Tibial artery (tissue), 4 donors: ENCODE measurements around the gene LRBA.

Experiments used
- DNase-seq, 2 donors: peaks; one replicate each; pipeline ENCODE4 v3.0.0-alpha.2; 2019
- H3K27ac ChIP-seq, 2 donors: fragments of 200-600 bp; sonication (generic) in 1 of 2; 1 replicate in 1 of 2; 2 replicates in 1 of 2; pipeline ENCODE4 v1.5.1; 2018 to 2019; ENCODE audit warnings: mild to moderate bottlenecking in 1 of 2
- H3K27me3 ChIP-seq, 2 donors: fragments of 200-600 bp; sonication (generic) in 1 of 2; one replicate each; pipeline versions ENCODE4 v1.5.1 to v1.6.0; 2016 to 2019
- H3K36me3 ChIP-seq, 3 donors: fragments of 200-600 bp; sonication (generic) in 2 of 3; one replicate each; pipeline ENCODE4 v1.5.1; 2016 to 2019; ENCODE audit warnings: mild to moderate bottlenecking in 2 of 3
- H3K4me1 ChIP-seq, 4 donors: fragments of 200-600 bp; sonication (generic) in 2 of 4; 1 replicate in 3 of 4; 2 replicates in 1 of 4; pipeline ENCODE4 v1.5.1; 2016 to 2019
- H3K4me3 ChIP-seq, 2 donors: fragments of 200-600 bp; sonication (generic) in 1 of 2; 1 replicate in 1 of 2; 2 replicates in 1 of 2; pipeline ENCODE4 v1.5.1; 2018 to 2019; ENCODE audit warnings: mild to moderate bottlenecking in 2 of 2
- H3K9me3 ChIP-seq, 3 donors: fragments of 200-600 bp; sonication (generic) in 1 of 3; one replicate each; pipeline ENCODE4 v1.5.1; 2016 to 2019
- CTCF ChIP-seq, 2 experiments: fragments of 200-600 bp in 1 of 2; fragments of 450-650 bp in 1 of 2; IDR thresholded peaks; one replicate each; pipeline ENCODE4 v1.5.1; 2017 to 2019; ENCODE audit warnings: antibody characterized with exemption in 2 of 2, mild to moderate bottlenecking in 1 of 2, moderate library complexity in 1 of 2
- intact Hi-C: fragments of 100-400 bp; cut with DNase I; formaldehyde crosslinking; loops from one replicate; pipeline ENCODE4 v1.15.0; 2023; ENCODE audit warnings: low total_unique reads

Gene LRBA

DNA sequence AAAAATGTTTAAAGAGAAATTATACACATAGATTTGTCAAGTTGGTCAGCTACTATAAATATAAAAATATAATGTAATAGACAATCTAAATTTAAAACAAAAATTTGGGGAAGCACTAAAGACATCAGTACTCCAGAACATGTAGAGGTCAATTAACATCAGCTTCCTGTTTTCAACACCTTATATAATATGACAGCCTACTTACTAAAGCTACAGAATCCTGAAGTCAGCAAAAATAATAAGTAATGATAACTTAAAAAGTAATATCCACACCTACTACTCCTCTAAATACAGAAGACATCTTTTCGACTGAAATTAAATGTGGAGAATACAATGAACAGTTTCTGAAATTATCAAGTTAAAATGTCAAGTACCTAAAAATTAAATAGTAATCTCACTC, 118.6 kb downstream of the LRBA start:
- no peak for TF ChIP-seq CTCF (IDR thresholded peaks at IDR 0.05)
- no peaks in the 10 kb centered on the region for H3K9me3 ChIP-seq
- no peak for DNase-seq
- H3K27ac ChIP-seq, result no peak overlapping the region
- H3K4me1 ChIP-seq, result no peaks in the 10 kb centered on the region
- no peaks in the 10 kb centered on the region for H3K27me3 ChIP-seq
- H3K4me3 ChIP-seq, result no peak overlapping the region
- H3K36me3 ChIP-seq, result peaks cover 6 to 37% (median 17%) of the 10 kb centered on the region in 3 donors
- intact Hi-C loops, result no loop called here

GRCh38 chr4:150890246-150890645, 124.8 kb downstream of the LRBA start:
- H3K4me1 ChIP-seq, result no peaks in the 10 kb centered on the region
- H3K27ac ChIP-seq, result no peak overlapping the region
- no peak overlapping the region for H3K4me3 ChIP-seq
- intact Hi-C loops, result no loop called here
- TF ChIP-seq CTCF (IDR thresholded peaks at IDR 0.05), result no peak
- no peaks in the 10 kb centered on the region for H3K27me3 ChIP-seq
- no peak for DNase-seq
- H3K9me3 ChIP-seq, result no peaks in the 10 kb centered on the region
- peaks cover 0 to 15% (median 4%) of the 10 kb centered on the region in 3 donors for H3K36me3 ChIP-seq

GRCh38 chr4:150889306-150889705, 125.8 kb downstream of the LRBA start:
- TF ChIP-seq CTCF (IDR thresholded peaks at IDR 0.05), result no peak
- Histone ChIP-seq H3K4me3 (no peak overlapping the region), H3K4me1 (no peaks in the 10 kb centered on the region), H3K27ac (no peak overlapping the region), H3K36me3 (peaks cover 0 to 13% (median 4%) of the 10 kb centered on the region in 3 donors), H3K9me3 (no peaks in the 10 kb centered on the region), H3K27me3 (no peaks in the 10 kb centered on the region)
- intact Hi-C loops, result no loop called here
- no peak for DNase-seq

GRCh38 chr4:150888625-150889024, 126.5 kb downstream of the LRBA start:
- intact Hi-C loops, result no loop called here
- no peaks in the 10 kb centered on the region for H3K9me3 ChIP-seq
- TF ChIP-seq CTCF (IDR thresholded peaks at IDR 0.05), result no peak

GRCh38 chr4:150888217-150888616, 126.9 kb downstream of the LRBA start:
- Histone ChIP-seq H3K4me3 (no peak overlapping the region), H3K9me3 (no peaks in the 10 kb centered on the region), H3K27ac (no peak overlapping the region), H3K4me1 (no peaks in the 10 kb centered on the region), H3K36me3 (peaks cover 0 to 2% (median 0%) of the 10 kb centered on the region in 3 donors), H3K27me3 (no peaks in the 10 kb centered on the region)
- no peak for TF ChIP-seq CTCF (IDR thresholded peaks at IDR 0.05)
- intact Hi-C loops, result no loop called here
- DNase-seq, result no peak

More at GRCh38 chr4:150888625-150889024, 126.5 kb downstream of the LRBA start:
- no peak overlapping the region for H3K27ac ChIP-seq
- H3K36me3 ChIP-seq, result peaks cover 0 to 6% (median 2%) of the 10 kb centered on the region in 3 donors
- H3K4me3 ChIP-seq, result no peak overlapping the region
- no peaks in the 10 kb centered on the region for H3K4me1 ChIP-seq
- no peak for DNase-seq
- H3K27me3 ChIP-seq, result no peaks in the 10 kb centered on the region

- Histone ChIP-seq H3K4me1 (no peaks in the 10 kb centered on the region), H3K27me3 (no peaks in the 10 kb centered on the region), H3K4me3 (no peak overlapping the region), H3K9me3 (no peaks in the 10 kb centered on the region), H3K27ac (no peak overlapping the region), H3K36me3 (peaks cover 0 to 4% (median 4%) of the 10 kb centered on the region in 3 donors)
- no peak for TF ChIP-seq CTCF (IDR thresholded peaks at IDR 0.05)
- no peak for DNase-seq
- intact Hi-C loops, result no loop called here
Observed at GRCh38 chr4:150886597-150886996, 128.5 kb downstream of the LRBA start.
